ENCODE measurements around the gene NECTIN4.
"Not testable (repeated sequence)": the region's sequence is repeated elsewhere in the genome, so short reads cannot be mapped to it uniquely, and the experiment has no call there.

Gene NECTIN4

DNA sequence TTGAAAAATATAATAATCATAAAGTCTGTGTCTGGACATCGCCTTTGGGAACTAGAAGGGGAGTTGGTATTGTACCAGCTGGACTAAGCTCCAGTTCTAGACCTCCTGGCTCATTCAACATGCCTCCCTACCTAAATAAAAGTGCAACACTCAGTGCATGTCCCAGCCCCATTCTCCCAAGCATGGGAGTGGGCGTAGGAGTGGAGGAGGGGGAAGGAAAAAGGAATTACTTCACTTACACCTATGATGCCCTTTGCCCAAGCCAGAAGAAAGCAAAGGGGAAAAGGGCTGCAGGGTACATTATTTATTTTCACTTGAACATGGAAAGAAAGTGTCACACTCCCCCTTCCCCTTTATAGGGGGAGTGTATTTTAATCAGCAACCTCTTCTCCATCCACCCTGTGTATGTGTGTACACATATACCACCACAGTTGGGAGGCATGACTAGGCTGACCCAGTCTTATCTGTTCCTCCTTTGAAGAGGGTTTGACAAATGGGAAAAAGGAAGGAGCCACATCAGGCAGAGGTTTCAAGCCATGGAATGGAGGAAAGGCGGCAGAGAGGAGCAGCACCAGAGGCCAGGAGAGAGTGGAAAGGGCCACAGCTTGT, 31.8 kb upstream of the NECTIN4 start:
- no peak for TF ChIP-seq JUND (IDR thresholded peaks at IDR 0.05; ENCODE audit: low read depth)
- no peak for DNase-seq (ENCODE audit: low read depth in 1 of 2, low spot score in 1 of 2)
- in situ Hi-C loops (cut with HindIII; ENCODE audit: low pct_unique_long_range_greater_than_20kb, low sequenced_read_pairs), result no loop called here

DNA sequence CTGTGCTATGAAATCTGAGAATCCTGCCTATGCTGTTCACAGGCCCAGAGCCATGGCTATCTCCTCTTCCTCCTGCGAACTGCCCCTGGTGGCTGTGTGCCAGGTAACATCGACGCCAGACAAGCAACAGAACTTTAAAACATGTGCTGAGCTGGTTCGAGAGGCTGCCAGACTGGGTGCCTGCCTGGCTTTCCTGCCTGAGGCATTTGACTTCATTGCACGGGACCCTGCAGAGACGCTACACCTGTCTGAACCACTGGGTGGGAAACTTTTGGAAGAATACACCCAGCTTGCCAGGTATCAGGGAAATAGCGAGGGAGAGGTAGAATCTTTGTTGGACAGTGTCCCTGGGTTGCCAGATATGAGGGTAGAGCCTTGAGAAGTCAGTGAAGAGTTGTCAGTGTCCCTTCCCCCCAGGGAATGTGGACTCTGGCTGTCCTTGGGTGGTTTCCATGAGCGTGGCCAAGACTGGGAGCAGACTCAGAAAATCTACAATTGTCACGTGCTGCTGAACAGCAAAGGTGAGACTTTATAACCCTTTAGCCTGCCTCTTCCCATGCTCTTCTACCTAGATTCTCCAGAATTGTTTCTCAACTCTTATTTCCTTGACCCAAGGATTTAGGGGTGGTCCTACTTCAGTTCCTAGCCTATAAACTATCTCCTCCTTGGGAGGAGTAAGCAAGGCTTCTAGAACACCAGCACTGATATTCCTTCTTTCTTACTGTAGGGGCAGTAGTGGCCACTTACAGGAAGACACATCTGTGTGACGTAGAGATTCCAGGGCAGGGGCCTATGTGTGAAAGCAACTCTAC, 29.9 kb upstream of the NECTIN4 start:
- DNase-seq (ENCODE audit: low read depth in 1 of 2, low spot score in 1 of 2), result peak; percentile 67 to 81
- in situ Hi-C loops (cut with HindIII; ENCODE audit: low pct_unique_long_range_greater_than_20kb, low sequenced_read_pairs), result no loop called here
- no peak for TF ChIP-seq JUND (IDR thresholded peaks at IDR 0.05; ENCODE audit: low read depth)

DNA sequence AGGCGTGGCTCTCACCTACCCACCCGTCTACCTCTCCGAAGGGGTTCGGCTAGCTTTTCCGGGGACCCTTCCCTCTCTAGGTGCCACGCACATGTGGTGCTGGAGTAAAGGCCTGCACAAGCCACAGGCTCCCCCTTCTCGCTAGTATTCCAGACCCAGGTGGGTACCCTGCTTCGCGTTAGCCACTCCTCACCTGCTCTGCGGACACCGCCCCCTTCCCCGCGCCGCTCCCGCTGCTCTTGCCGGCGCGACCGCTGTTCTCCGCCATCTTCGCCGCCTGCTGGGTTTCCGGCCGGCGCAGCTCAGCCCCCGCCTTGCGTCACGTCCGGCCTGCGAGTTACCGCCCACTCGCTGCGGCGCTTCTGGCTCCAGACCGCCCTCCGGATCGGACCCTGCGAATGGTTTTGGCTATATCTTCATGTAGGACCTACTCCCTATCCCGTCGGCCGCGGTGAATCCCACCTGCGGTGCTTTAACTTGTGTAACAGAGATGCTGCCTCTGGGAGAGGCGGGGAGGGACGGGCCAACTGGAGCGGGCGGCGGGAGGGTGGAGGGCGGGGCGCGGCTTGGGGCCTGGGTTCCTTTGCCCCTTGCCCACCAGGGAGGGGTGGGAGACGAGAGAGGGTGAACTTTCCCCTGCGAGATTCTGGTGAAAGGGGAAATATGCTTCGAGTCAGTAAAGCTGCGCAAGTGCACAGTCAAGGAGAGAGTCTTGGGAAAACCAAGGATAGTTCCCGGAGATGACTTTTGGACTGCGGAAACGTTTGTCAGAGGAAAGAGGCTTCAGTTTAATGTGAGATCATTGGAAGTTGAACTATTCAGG, 28.6 kb upstream of the NECTIN4 start, which contains the start of the genes NIT1 and PFDN2:
Gene NIT1, plus strand, starts transcription at position 347 of the 823 bp plus-strand sequence. Its CDS starts 72 bp downstream, at position 419.
Gene PFDN2, minus strand, starts transcription at position 279 of the 823 bp plus-strand sequence. Its CDS starts 11 bp downstream, at position 268.
- in situ Hi-C loops (cut with HindIII; ENCODE audit: low pct_unique_long_range_greater_than_20kb, low sequenced_read_pairs), result no loop called here
- TF ChIP-seq JUND (IDR thresholded peaks at IDR 0.05; ENCODE audit: low read depth), result no peak
- peak; percentile 83 to 88 for DNase-seq (ENCODE audit: low read depth in 1 of 2, low spot score in 1 of 2)

DNA sequence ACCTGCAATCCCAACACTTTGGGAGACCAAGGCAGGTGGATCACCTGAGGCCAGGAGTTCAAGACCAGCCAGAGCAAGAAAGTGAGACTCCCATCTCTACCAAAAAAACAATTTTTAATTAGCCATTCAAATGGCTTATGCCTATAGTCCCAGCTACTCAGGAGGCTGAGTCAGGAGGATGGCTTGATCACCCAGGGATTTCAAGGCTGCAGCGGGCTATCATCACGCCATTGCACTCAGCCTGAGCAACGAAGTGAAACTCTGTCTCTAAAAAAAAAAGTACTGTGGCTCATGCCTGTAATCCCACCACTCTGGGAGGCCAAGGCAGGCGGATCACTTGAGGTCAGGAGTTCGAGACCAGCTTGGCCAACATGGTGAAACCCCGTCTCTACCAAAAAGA, 26.6 kb upstream of the NECTIN4 start:
- not testable (repeated sequence) for DNase-seq (ENCODE audit: low read depth in 1 of 2, low spot score in 1 of 2)

DNA sequence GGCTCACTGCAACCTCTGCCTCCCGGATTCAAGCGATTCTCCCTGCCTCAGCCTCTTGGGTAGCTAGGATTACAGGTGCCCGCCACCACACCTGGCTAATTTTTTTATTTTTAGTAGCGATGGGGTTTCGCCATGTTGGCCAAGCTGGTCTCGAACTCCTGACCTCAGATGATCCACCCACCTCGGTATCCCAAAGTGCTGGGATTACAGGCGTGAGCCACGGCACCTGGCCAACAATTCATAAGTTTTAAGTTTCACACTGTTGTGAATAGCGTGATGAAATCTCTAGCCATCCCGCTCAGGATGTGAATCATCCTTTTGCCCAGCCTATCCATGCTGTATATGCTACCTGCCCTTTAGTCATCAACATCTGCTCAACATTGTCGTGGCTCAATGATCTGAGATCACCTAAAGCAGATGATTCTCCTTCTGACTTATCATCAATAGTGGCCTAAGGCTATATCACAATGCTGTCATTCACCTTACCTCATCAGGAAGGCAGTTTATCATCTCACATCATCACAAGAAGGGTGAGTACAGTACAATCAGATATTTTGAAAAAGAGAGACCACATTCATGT, 25.9 kb upstream of the NECTIN4 start:
- TF ChIP-seq JUND (IDR thresholded peaks at IDR 0.05; ENCODE audit: low read depth), result no peak
- no peak for DNase-seq (ENCODE audit: low read depth in 1 of 2, low spot score in 1 of 2)
- in situ Hi-C loops (cut with HindIII; ENCODE audit: low pct_unique_long_range_greater_than_20kb, low sequenced_read_pairs), result no loop called here

More for the DNA sequence above, 26.6 kb upstream of the NECTIN4 start:
- in situ Hi-C loops (cut with HindIII; ENCODE audit: low pct_unique_long_range_greater_than_20kb, low sequenced_read_pairs), result not testable (repeated sequence)

DNA sequence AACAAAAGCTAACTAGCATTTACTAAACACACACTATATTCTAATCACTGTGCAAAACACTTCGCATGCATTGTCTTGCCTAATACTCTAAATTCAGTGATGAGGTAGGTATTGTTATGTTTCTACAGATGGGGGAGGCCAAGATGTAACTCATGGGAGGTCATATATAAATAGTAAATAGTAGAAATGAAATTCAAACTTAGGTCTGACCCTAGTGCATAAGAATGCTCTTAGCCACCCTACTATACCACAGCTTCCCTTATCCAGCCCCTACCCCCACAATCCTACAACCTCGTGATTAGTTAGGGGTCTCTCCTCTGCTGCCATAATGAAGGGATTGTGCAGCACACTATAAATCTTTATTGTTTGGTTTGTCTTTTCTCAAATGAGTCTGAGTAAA, 25.2 kb upstream of the NECTIN4 start:
- in situ Hi-C loops (cut with HindIII; ENCODE audit: low pct_unique_long_range_greater_than_20kb, low sequenced_read_pairs), result no loop called here
- no peak for TF ChIP-seq JUND (IDR thresholded peaks at IDR 0.05; ENCODE audit: low read depth)
- DNase-seq (ENCODE audit: low read depth in 1 of 2, low spot score in 1 of 2), result no peak

DNA sequence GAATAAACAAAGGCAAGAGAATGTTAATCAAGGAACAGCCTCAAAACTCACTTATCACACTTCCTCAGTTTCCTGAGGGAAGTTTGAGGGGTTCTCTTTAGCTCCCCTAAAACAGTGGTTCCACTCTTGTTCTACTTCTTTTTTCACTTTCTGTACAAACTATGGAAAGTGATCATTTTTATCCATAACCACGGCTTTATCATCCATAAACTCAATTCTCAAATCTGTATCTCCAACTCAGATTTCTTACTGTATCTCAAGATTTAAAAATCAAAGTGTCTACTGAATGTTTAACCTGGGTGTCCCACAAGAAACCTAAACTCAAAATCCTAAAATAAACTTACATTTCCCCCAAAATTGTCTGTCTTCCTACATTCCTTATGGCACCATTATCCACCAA, 24.6 kb upstream of the NECTIN4 start:
- no peak for DNase-seq (ENCODE audit: low read depth in 1 of 2, low spot score in 1 of 2)
- in situ Hi-C loops (cut with HindIII; ENCODE audit: low pct_unique_long_range_greater_than_20kb, low sequenced_read_pairs), result no loop called here
- no peak for TF ChIP-seq JUND (IDR thresholded peaks at IDR 0.05; ENCODE audit: low read depth)

DNA sequence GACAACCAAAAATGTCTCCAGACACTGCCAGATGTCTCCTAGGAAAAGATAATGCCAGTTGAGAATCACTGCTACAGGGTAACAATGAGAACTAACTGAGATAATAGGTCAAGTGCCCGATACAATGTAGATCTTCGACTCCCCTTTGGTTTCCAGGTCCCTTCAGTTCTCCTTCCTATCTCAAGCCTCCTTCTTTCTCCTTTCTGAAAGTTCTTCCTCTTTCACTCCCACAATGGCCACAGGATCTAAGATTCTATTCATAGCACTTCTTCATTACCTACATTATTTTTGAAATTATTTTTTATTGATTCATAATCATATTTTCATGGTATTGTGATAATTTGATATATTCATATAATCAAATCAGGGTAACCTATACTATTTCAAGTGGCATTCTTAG, 22.2 kb upstream of the NECTIN4 start:
- DNase-seq (ENCODE audit: low read depth in 1 of 2, low spot score in 1 of 2), result no peak
- in situ Hi-C loops (cut with HindIII; ENCODE audit: low pct_unique_long_range_greater_than_20kb, low sequenced_read_pairs), result no loop called here
- no peak for TF ChIP-seq JUND (IDR thresholded peaks at IDR 0.05; ENCODE audit: low read depth)

DNA sequence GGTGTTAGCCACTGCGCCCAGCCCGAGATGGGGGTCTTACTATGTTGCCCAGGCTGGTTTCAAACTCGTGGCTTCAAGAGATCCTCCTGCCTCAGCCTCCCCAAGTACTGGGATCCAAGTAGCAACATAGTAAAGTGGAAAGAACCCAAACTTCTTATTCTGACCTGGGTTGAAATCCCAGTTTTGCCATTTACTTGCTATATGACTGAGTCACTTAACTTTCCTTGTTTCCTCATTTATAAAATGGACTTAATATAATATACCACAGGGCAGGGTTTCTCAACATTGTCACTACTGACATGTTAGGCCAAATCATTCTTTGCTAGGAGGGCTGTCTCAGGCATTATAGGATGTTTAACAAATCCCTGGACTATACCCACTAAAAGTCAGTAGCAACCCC, 21.8 kb upstream of the NECTIN4 start:
- in situ Hi-C loops (cut with HindIII; ENCODE audit: low pct_unique_long_range_greater_than_20kb, low sequenced_read_pairs), result no loop called here
- DNase-seq (ENCODE audit: low read depth in 1 of 2, low spot score in 1 of 2), result no peak

DNA sequence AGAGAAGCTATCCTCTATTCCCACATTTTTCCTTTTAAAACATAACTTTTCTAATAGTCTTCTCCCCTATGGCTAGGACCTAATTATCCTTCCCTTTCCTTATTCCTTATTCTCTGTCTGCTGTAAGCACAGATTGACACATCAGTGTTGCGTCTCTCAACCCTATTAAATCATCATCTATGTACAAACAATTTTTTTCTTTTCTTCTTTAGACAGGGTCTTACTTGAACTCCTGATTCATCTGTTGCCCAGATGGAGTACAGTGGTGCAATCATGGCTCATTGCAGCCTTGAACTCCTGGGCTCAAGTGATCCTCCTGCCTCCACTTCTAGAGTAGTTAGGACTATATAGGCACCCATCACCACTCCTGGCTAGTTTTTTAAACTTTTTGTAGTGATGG, 17.1 kb upstream of the NECTIN4 start:
- no peak for TF ChIP-seq JUND (IDR thresholded peaks at IDR 0.05; ENCODE audit: low read depth)
- in situ Hi-C loops (cut with HindIII; ENCODE audit: low pct_unique_long_range_greater_than_20kb, low sequenced_read_pairs), result no loop called here

More for the DNA sequence above, 21.8 kb upstream of the NECTIN4 start:
- TF ChIP-seq JUND (IDR thresholded peaks at IDR 0.05; ENCODE audit: low read depth), result no peak

DNA sequence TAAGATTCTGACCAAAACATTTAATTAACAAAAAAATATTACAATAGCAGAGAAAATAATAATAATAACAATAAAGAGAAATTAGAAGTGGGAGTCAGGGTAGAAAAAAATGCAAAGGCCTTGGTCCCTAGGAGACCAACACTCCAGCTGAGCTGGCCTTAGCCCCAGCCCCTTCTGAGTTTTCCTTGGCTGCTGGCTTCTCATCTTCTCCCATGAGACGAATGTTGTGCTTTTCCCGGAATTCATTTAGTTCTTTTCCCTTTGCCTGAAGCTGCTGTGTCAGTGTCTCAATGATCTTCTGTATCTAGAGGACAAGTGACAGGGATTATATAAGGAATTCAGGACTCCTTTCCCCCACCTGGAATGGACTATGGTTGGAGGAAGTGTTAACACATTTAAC, 11.2 kb upstream of the NECTIN4 start:
- no peak for DNase-seq (ENCODE audit: low read depth in 1 of 2, low spot score in 1 of 2)
- TF ChIP-seq JUND (IDR thresholded peaks at IDR 0.05; ENCODE audit: low read depth), result no peak
- in situ Hi-C loops (cut with HindIII; ENCODE audit: low pct_unique_long_range_greater_than_20kb, low sequenced_read_pairs), result no loop called here

More for the DNA sequence above, 17.1 kb upstream of the NECTIN4 start:
- no peak for DNase-seq (ENCODE audit: low read depth in 1 of 2, low spot score in 1 of 2)

DNA sequence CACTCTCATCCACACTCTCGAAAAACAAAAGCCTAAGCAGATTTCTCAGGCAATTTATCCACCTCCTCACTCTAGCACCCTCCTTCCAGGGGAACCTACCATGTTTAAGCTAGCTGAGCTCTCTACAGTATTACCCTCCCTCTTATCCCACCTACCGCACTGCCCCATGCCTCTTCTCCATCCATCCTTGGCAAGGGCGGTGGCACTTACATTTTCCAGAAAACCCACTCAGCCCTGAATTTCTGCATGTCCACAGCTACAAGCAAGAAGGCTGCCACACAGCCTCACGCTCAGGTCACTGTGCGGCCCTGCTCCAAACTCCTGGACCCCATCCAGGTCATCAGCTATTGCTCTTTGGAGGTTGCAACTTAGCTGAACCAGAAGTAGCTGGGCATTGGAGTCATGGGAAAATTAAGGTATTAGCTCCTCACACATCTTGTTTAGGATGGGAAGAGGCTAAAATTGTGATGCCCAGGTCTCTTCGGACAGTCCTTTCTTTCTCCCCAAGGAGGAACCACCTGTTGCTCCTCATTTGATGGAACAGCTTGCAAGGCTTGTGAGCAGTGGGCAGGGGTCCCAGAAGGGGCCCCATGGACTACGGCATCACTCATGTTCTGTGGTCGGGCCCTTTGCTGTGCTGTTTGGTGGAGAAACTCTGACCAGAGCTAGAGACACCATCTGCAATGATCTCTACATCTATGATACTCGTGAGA, 9.9 kb upstream of the NECTIN4 start:
- no peak for TF ChIP-seq JUND (IDR thresholded peaks at IDR 0.05; ENCODE audit: low read depth)
- DNase-seq (ENCODE audit: low read depth in 1 of 2, low spot score in 1 of 2), result no peak
- in situ Hi-C loops (cut with HindIII; ENCODE audit: low pct_unique_long_range_greater_than_20kb, low sequenced_read_pairs), result no loop called here

All from T47D (cell line).